Naive thymus-derived CD4-positive, alpha-beta T cell (primary cell): Measurements from ENCODE around the gene YPEL1. TPM values are rescaled to one million over a fixed set of nuclear protein-coding genes. Genes with fewer than 3 reads are reported as not detected.
"Not testable (repeated sequence)": the region's sequence is repeated elsewhere in the genome, so short reads cannot be mapped to it uniquely, and the experiment has no call there.

ENCODE experiments used
- ATAC-seq: fragments of 150-1000 bp; cut with Tn5 transposase; 2 replicates; pipeline ENCODE4 v1.10.0; 2021; ENCODE audit warnings: mild to moderate bottlenecking, moderate library complexity
- CTCF ChIA-PET: fragments of 350-600 bp; sonication (Branson Sonifier 250); formaldehyde crosslinking; loops from one replicate; lab custom pipeline; 2021; ENCODE audit warnings: antibody characterized with exemption; lab: Charles Lee
- POLR2A ChIA-PET: fragments of 350-600 bp; sonication (Branson Sonifier 250); formaldehyde crosslinking; loops from one replicate; lab custom pipeline; 2021; ENCODE audit warnings: antibody characterized with exemption, inconsistent platforms; lab: Charles Lee
- DNase-seq, 9 donors: peaks; one replicate each; pipeline versions ENCODE4 v3.0.0 to v3.0.0-alpha.2; 2020 to 2022; ENCODE audit warnings: mixed read lengths in 1 of 9
- H3K27ac ChIP-seq: one replicate; pipeline ENCODE4 v1.7.0; 2013; ENCODE audit warnings: mild to moderate bottlenecking, low read depth, low read length, moderate library complexity
- H3K27me3 ChIP-seq, 2 donors: one replicate each; pipeline ENCODE4 v1.7.0; 2013; ENCODE audit warnings: low read length in 2 of 2, mild to moderate bottlenecking in 2 of 2, moderate library complexity in 2 of 2; ENCODE audit not compliant: control insufficient read depth in 2 of 2, insufficient read depth in 2 of 2
- H3K36me3 ChIP-seq, 3 experiments: 1 replicate in 2 of 3; 2 replicates in 1 of 3; pipeline ENCODE4 v1.7.0; 2013; ENCODE audit warnings: low read length in 3 of 3, mild to moderate bottlenecking in 3 of 3, moderate library complexity in 1 of 3; ENCODE audit not compliant: insufficient read depth in 3 of 3, control insufficient read depth in 2 of 3
- H3K4me1 ChIP-seq, 2 donors: one replicate each; pipeline ENCODE4 v1.7.0; 2013; ENCODE audit warnings: low read length in 2 of 2, mild to moderate bottlenecking in 2 of 2, moderate library complexity in 1 of 2; ENCODE audit not compliant: control insufficient read depth in 2 of 2, insufficient read depth in 2 of 2
- H3K4me3 ChIP-seq: 2 replicates; pipeline ENCODE4 v1.7.0; 2013; ENCODE audit warnings: mild to moderate bottlenecking, low read length
- H3K9me3 ChIP-seq, 3 experiments: 1 replicate in 2 of 3; 2 replicates in 1 of 3; pipeline ENCODE4 v1.7.0; 2013; ENCODE audit warnings: low read length in 3 of 3; ENCODE audit not compliant: control insufficient read depth in 2 of 3
- H3K27ac Mint-ChIP-seq, 9 donors: one replicate each; pipeline ENCODE4 v1.8.0; 2020 to 2022; ENCODE audit warnings: mixed read lengths in 9 of 9, mild to moderate bottlenecking in 8 of 9, moderate library complexity in 5 of 9, inconsistent platforms in 2 of 9
- H3K27me3 Mint-ChIP-seq, 5 donors: one replicate each; pipeline ENCODE4 v1.8.0; 2021 to 2022; ENCODE audit warnings: mixed read lengths in 5 of 5, mild to moderate bottlenecking in 1 of 5
- H3K36me3 Mint-ChIP-seq, 5 donors: one replicate each; pipeline ENCODE4 v1.8.0; 2020 to 2022; ENCODE audit warnings: mixed read lengths in 5 of 5, mild to moderate bottlenecking in 3 of 5, inconsistent platforms in 1 of 5
- H3K4me1 Mint-ChIP-seq, 7 donors: one replicate each; pipeline ENCODE4 v1.8.0; 2020 to 2022; ENCODE audit warnings: mixed read lengths in 7 of 7, mild to moderate bottlenecking in 3 of 7, inconsistent platforms in 1 of 7
- H3K4me3 Mint-ChIP-seq, 10 donors: one replicate each; pipeline ENCODE4 v1.8.0; 2020 to 2022; ENCODE audit warnings: mild to moderate bottlenecking in 10 of 10, mixed read lengths in 10 of 10, moderate library complexity in 6 of 10, inconsistent platforms in 2 of 10
- H3K9me3 Mint-ChIP-seq, 11 donors: one replicate each; pipeline ENCODE4 v1.8.0; 2020 to 2022; ENCODE audit warnings: mixed read lengths in 11 of 11, mild to moderate bottlenecking in 4 of 11, inconsistent platforms in 1 of 11, moderate library complexity in 1 of 11
- intact Hi-C, 2 donors: fragments of 100-400 bp; cut with micrococcal nuclease; formaldehyde crosslinking; loops; one replicate each; pipeline ENCODE4 v1.15.1; 2023
- polyA plus RNA-seq, 2 donors: library from polyadenylated mRNA; unstranded; fragments of 300-500 nt; fragmentation: Illumina TruSeq; gene quantifications; one replicate each; pipeline ENCODE4 v1.2.3, GENCODE V29; 2021
- total RNA-seq, 6 experiments: library from RNA in 5 of 6; stranded (reverse) in 5 of 6; gene quantifications; 1 replicate in 5 of 6; 2 replicates in 1 of 6; pipeline ENCODE4 v1.2.3 and lab custom pipeline; 2021 to 2026

YPEL1 gene
- total and polyA plus RNA-seq, 7 experiments from 2014 or later: 1.5 to 9.5 (median 3.6) TPM

- Histone ChIP-seq H3K9me3 (no peaks in the 10 kb centered on the region), H3K36me3 (peaks cover 0 to 52% (median 8%) of the 10 kb centered on the region in 3 experiments), H3K27ac (no peak overlapping the region), H3K27me3 (no peaks in the 10 kb centered on the region), H3K4me3 (no peak overlapping the region), H3K4me1 (no peaks in the 10 kb centered on the region)
- POLR2A ChIA-PET: no interaction called here
- intact Hi-C loops: loop anchor here in 1 of 2 donors (10.0 kb wide), 1 partner anchor 65 kb away; no protein-coding TSS in a partner anchor
- Mint-ChIP-seq H3K4me1 (peaks cover 0 to 12% (median 0%) of the 10 kb centered on the region in 7 donors), H3K9me3 (no peaks in the 10 kb centered on the region), H3K27me3 (no peaks in the 10 kb centered on the region), H3K4me3 (no peak overlapping the region), H3K27ac (no peak overlapping the region), H3K36me3 (peaks cover 0 to 46% (median 17%) of the 10 kb centered on the region in 5 donors)
- no peak for DNase-seq
- ATAC-seq: no peak
- CTCF ChIA-PET: no interaction called here
Measured at GRCh38 chr22:21679383-21679782, 56.2 kb downstream of the YPEL1 start.

GRCh38 chr22:21678842-21679241, 56.8 kb downstream of the YPEL1 start:
- H3K9me3 ChIP-seq, H3K9me3 Mint-ChIP-seq, ATAC-seq, H3K4me1 ChIP-seq, H3K27ac ChIP-seq, DNase-seq, POLR2A ChIA-PET, CTCF ChIA-PET, H3K4me3 ChIP-seq, H3K27ac Mint-ChIP-seq, H3K4me3 Mint-ChIP-seq, H3K27me3 Mint-ChIP-seq, H3K27me3 ChIP-seq: not testable (repeated sequence)
- intact Hi-C loops: loop anchor here in 1 of 2 donors (10.0 kb wide), 1 partner anchor 64 kb away; no protein-coding TSS in a partner anchor
- H3K4me1 Mint-ChIP-seq: peaks cover 0 to 12% (median 0%) of the 10 kb centered on the region in 7 donors
- peaks cover 0 to 56% (median 13%) of the 10 kb centered on the region in 3 experiments for H3K36me3 ChIP-seq
- peaks cover 0 to 50% (median 18%) of the 10 kb centered on the region in 5 donors for H3K36me3 Mint-ChIP-seq

GRCh38 chr22:21677606-21678443, 57.8 kb downstream of the YPEL1 start:
- no peaks in the 10 kb centered on the region for H3K9me3 Mint-ChIP-seq
- no peak overlapping the region for H3K4me3 ChIP-seq
- H3K4me1 Mint-ChIP-seq: peaks cover 0 to 12% (median 0%) of the 10 kb centered on the region in 7 donors
- no peak overlapping the region for H3K27ac ChIP-seq
- no peaks in the 10 kb centered on the region for H3K9me3 ChIP-seq
- intact Hi-C loops: loop anchor here in 1 of 2 donors (10.0 kb wide), 1 partner anchor 63 kb away; no protein-coding TSS in a partner anchor
- peak overlapping the region in 1 of 9 donors; percentile 14 for H3K27ac Mint-ChIP-seq
- POLR2A ChIA-PET: no interaction called here
- H3K36me3 Mint-ChIP-seq: peaks cover 6 to 51% (median 22%) of the 10 kb centered on the region in 5 donors
- CTCF ChIA-PET: no interaction called here
- no peak overlapping the region for H3K4me3 Mint-ChIP-seq
- H3K36me3 ChIP-seq: peaks cover under 1 to 58% (median 17%) of the 10 kb centered on the region in 3 experiments
- no peak for DNase-seq
- no peaks in the 10 kb centered on the region for H3K27me3 ChIP-seq
- ATAC-seq: no peak
- no peaks in the 10 kb centered on the region for H3K27me3 Mint-ChIP-seq
- no peaks in the 10 kb centered on the region for H3K4me1 ChIP-seq

- no peaks in the 10 kb centered on the region for H3K27me3 Mint-ChIP-seq
- no peak for DNase-seq
- Histone ChIP-seq H3K9me3 (no peaks in the 10 kb centered on the region), H3K27me3 (no peaks in the 10 kb centered on the region), H3K27ac (no peak overlapping the region), H3K4me3 (no peak overlapping the region), H3K4me1 (no peaks in the 10 kb centered on the region), H3K36me3 (peaks cover 24 to 64% (median 35%) of the 10 kb centered on the region in 3 experiments)
- intact Hi-C loops: loop anchor here in 1 of 2 donors (10.0 kb wide), 1 partner anchor 60 kb away; no protein-coding TSS in a partner anchor
- peaks cover 3 to 15% (median 6%) of the 10 kb centered on the region in 7 donors for H3K4me1 Mint-ChIP-seq
- no peak for ATAC-seq
- no peak overlapping the region for H3K4me3 Mint-ChIP-seq
- ChIA-PET POLR2A (interaction anchor here (0.6 to 1.9 kb wide), 2 partner anchors 9 to 274 kb away, joined by 5 read pairs; partner anchors contain the start of gene PPIL2), CTCF (no interaction called here)
- H3K36me3 Mint-ChIP-seq: peaks cover 11 to 63% (median 25%) of the 10 kb centered on the region in 5 donors
- no peak overlapping the region for H3K27ac Mint-ChIP-seq
- H3K9me3 Mint-ChIP-seq: no peaks in the 10 kb centered on the region
Measured at GRCh38 chr22:21674638-21675245, 60.9 kb downstream of the YPEL1 start.

- Histone ChIP-seq H3K9me3 (no peaks in the 10 kb centered on the region), H3K4me1 (no peaks in the 10 kb centered on the region), H3K27ac (no peak overlapping the region), H3K36me3 (peaks cover 26 to 71% (median 35%) of the 10 kb centered on the region in 3 experiments), H3K4me3 (no peak overlapping the region), H3K27me3 (no peaks in the 10 kb centered on the region)
- ChIA-PET CTCF (no interaction called here), POLR2A (interaction anchor here (1.9 kb wide), 1 partner anchor 8 kb away, joined by 5 read pairs; the partner anchor contains the start of gene PPIL2)
- DNase-seq: no peak
- Mint-ChIP-seq H3K36me3 (peaks cover 11 to 64% (median 28%) of the 10 kb centered on the region in 5 donors), H3K27me3 (no peaks in the 10 kb centered on the region), H3K4me1 (peaks cover 7 to 21% (median 13%) of the 10 kb centered on the region in 7 donors), H3K9me3 (no peaks in the 10 kb centered on the region), H3K4me3 (no peak overlapping the region), H3K27ac (no peak overlapping the region)
- ATAC-seq: no peak
- intact Hi-C loops: loop anchor here in 1 of 2 donors (10.0 kb wide), 1 partner anchor 59 kb away; no protein-coding TSS in a partner anchor
Measured at GRCh38 chr22:21673534-21674321, 61.9 kb downstream of the YPEL1 start.

GRCh38 chr22:21672107-21672629, 63.4 kb downstream of the YPEL1 start:
- H3K9me3 ChIP-seq: no peaks in the 10 kb centered on the region
- Mint-ChIP-seq H3K27ac (no peak overlapping the region), H3K36me3 (peaks cover 11 to 56% (median 29%) of the 10 kb centered on the region in 5 donors), H3K27me3 (no peaks in the 10 kb centered on the region), H3K4me3 (no peak overlapping the region), H3K4me1 (peaks cover 15 to 29% (median 24%) of the 10 kb centered on the region in 7 donors), H3K9me3 (no peaks in the 10 kb centered on the region)
- H3K4me1 ChIP-seq: peaks cover 0 to 4% of the 10 kb centered on the region in 2 donors
- no peak overlapping the region for H3K4me3 ChIP-seq
- ATAC-seq: no peak
- intact Hi-C loops: loop anchor here in 1 of 2 donors (10.0 kb wide), 1 partner anchor 57 kb away; no protein-coding TSS in a partner anchor
- H3K36me3 ChIP-seq: peaks cover 26 to 68% (median 35%) of the 10 kb centered on the region in 3 experiments
- ChIA-PET POLR2A (interaction anchor here (0.7 kb wide), 1 partner anchor 26 kb away, joined by 3 read pairs; no protein-coding TSS in a partner anchor), CTCF (no interaction called here)
- no peak for DNase-seq
- H3K27me3 ChIP-seq: no peaks in the 10 kb centered on the region
- no peak overlapping the region for H3K27ac ChIP-seq
